IPS-15b (cell line): ENCODE measurements around the gene LCORL.
"Not testable (repeated sequence)": the region's sequence is repeated elsewhere in the genome, so short reads cannot be mapped to it uniquely, and the experiment has no call there.

Source experiments
- H3K27me3 ChIP-seq: one replicate; pipeline ENCODE4 v1.6.1; 2013; ENCODE audit warnings: low read length; ENCODE audit not compliant: control insufficient read depth, insufficient read depth
- H3K36me3 ChIP-seq: one replicate; pipeline ENCODE4 v1.6.1; 2013; ENCODE audit warnings: low read length; ENCODE audit not compliant: control insufficient read depth, insufficient read depth
- H3K4me1 ChIP-seq: one replicate; pipeline ENCODE4 v1.6.1; 2013; ENCODE audit warnings: mild to moderate bottlenecking, low read length; ENCODE audit not compliant: control insufficient read depth, insufficient read depth
- H3K4me3 ChIP-seq: one replicate; pipeline ENCODE4 v1.5.1; 2013; ENCODE audit warnings: low read depth, low read length
- H3K9ac ChIP-seq: one replicate; pipeline ENCODE4 v1.6.1; 2013; ENCODE audit warnings: low read depth, mild to moderate bottlenecking, low read length
- H3K9me3 ChIP-seq: one replicate; pipeline ENCODE4 v1.6.1; 2013; ENCODE audit warnings: mild to moderate bottlenecking, low read length; ENCODE audit not compliant: control insufficient read depth, insufficient read depth

LCORL gene

DNA sequence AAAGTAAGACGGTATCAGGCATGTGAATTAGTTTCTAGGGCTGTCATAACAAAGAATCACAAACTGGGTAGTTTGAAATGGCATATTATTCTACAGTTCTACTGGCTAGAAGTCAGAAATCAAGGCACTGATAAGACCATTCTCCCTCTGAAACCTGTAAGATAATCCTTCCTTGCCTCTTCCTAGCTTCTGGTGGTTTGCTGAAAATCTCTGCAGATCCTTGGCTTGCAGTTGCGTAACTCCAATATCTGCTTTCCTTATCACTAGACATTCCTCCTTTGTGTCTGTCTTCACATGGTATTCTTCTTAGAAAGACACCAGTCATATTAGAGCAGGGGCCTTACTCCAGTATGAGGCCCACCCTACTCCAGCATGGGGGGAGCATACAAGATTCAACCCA is 19.6 kb upstream of the LCORL start:
- H3K4me1 ChIP-seq = no peaks in the 10 kb centered on the region

DNA sequence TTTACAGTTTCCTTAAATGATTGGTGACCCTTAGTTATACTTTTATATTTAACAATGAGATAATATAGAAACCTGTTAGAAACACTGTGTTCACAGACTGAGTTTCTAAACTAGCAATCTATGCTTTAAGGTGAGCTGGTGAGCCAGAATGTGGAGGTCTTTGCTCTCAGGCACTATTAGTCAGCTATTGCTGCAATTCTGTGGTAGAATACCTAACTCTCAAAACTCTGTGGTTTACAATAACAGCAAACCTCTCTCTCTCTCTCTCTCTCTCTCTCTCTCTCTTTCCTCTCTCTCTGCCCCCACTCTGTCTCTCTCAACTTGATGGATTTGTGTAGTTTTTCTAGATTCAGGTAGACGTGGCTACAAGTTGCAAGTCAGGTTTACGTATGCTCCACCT is 17.6 kb upstream of the LCORL start:
- no peak overlapping the region for H3K9ac ChIP-seq
- H3K36me3 ChIP-seq = no peaks in the 10 kb centered on the region
- H3K27me3 ChIP-seq = no peaks in the 10 kb centered on the region
- H3K4me3 ChIP-seq = no peak overlapping the region
- no peaks in the 10 kb centered on the region for H3K9me3 ChIP-seq
- H3K4me1 ChIP-seq = no peaks in the 10 kb centered on the region

More for the DNA sequence above, 19.6 kb upstream of the LCORL start:
- H3K9me3 ChIP-seq = no peaks in the 10 kb centered on the region
- no peaks in the 10 kb centered on the region for H3K36me3 ChIP-seq
- H3K4me3 ChIP-seq = no peak overlapping the region
- no peak overlapping the region for H3K9ac ChIP-seq
- H3K27me3 ChIP-seq = no peaks in the 10 kb centered on the region

DNA sequence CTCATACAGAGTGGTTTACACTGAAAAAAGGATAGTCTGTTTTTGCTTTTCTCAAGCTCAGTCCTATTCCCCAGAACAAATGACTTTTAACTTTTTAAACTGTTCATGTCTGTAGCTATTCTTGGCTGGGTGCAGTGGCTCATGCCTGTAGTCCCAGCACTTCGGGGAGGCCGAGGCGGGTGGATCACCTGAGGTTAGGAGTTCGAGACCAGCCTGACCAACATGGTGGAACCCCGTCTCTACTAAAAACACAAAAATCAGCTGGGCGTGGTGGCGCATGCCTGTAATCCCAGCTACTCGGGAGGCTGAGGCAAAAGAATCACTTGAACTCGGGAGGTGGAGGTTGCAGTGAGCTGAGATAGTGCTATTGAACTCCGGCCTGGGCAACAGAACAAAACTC is 14.8 kb upstream of the LCORL start:
- H3K4me1 ChIP-seq, H3K9ac ChIP-seq, H3K4me3 ChIP-seq, H3K36me3 ChIP-seq, H3K9me3 ChIP-seq, H3K27me3 ChIP-seq: not testable (repeated sequence)

DNA sequence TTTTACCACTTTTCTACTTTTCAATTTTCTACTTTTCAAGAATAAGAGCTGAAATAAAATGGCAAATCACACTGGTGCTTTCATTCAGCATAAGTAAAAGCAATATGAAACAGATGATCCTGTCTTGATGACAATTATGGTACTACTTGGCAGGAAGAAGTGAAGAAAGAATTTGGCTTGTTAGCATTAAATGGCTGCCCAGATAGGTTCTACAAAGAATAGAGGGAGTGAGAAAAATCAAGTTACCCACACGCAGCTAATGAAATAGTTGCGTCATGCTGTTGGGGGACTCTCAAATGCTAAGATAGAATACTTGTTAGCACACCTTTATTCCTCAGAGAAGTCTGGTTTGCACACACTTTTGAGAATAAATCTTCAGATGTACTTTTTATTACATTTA is 12.5 kb upstream of the LCORL start:
- H3K27me3 ChIP-seq = no peaks in the 10 kb centered on the region
- no peak overlapping the region for H3K9ac ChIP-seq
- H3K36me3 ChIP-seq = no peaks in the 10 kb centered on the region
- H3K4me1 ChIP-seq = no peaks in the 10 kb centered on the region
- H3K9me3 ChIP-seq = no peaks in the 10 kb centered on the region
- H3K4me3 ChIP-seq = no peak overlapping the region

DNA sequence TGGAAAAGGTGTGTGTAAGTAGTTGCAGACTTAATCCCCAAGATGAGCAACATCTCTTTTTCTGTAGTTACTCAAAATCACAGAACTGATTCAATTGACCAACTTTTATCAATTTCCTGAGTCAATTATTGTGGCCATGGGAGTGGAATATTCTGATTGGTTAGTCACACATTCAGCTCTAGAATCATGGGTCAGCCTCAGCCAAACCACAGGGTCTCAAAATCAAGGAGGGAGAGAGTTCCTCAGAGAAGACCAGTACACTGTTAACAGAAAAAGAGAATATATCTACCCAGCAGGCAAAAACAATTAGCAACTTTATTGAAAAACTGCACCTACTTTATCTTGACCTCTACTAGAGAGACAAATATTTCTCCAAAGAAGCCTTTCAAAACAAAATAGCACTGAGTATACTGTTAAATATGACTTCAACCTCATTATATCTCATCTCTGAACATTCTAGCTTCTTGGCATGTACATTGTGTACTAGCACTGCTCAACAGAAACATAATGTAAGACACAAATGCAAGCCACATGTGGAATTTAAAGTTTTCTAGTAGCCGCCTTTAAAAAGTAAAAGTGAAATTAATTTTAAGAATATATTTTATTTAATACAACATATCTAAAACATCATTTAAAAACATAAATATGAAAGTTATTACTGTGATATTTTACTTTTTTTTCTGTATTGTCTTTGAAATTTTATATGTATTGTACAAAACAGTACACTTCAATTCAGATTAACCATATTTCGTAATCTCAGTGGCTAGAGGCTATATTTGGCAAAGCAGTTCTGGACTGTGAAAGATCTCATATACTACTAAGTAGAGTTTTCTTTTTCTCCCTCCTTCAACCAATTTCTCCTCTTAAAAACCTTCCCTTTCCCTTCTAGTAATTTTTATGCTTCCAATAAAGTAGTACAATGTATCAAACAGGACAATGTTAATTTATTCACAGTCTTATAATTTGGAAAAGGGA is 11.8 kb upstream of the LCORL start:
- Histone ChIP-seq H3K4me3 (no peak overlapping the region), H3K9ac (no peak overlapping the region), H3K9me3 (no peaks in the 10 kb centered on the region), H3K4me1 (no peaks in the 10 kb centered on the region), H3K27me3 (no peaks in the 10 kb centered on the region), H3K36me3 (no peaks in the 10 kb centered on the region)

DNA sequence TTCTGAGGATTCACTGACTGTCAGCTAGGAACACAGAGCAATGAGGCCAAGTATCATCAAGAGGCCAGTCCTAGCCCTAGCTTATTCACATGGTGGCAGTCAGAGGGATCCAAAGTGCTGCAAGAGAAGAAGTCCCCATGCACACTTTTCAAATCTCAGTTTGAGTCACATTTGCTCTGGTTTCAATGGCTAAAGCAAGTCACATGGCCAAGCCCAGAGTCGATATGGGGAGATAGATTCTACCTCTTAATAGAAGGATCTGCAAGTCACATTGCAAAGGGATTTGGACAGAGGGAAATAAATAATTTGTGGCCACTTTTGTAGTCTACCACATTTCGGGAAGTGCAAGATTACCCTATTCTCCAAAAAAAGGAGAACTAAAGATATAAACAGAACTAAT is 3.7 kb upstream of the LCORL start:
- no peaks in the 10 kb centered on the region for H3K9me3 ChIP-seq
- no peak overlapping the region for H3K9ac ChIP-seq
- H3K4me3 ChIP-seq = no peak overlapping the region
- H3K36me3 ChIP-seq = no peaks in the 10 kb centered on the region
- H3K4me1 ChIP-seq = no peaks in the 10 kb centered on the region
- peaks cover 30% of the 10 kb centered on the region for H3K27me3 ChIP-seq

DNA sequence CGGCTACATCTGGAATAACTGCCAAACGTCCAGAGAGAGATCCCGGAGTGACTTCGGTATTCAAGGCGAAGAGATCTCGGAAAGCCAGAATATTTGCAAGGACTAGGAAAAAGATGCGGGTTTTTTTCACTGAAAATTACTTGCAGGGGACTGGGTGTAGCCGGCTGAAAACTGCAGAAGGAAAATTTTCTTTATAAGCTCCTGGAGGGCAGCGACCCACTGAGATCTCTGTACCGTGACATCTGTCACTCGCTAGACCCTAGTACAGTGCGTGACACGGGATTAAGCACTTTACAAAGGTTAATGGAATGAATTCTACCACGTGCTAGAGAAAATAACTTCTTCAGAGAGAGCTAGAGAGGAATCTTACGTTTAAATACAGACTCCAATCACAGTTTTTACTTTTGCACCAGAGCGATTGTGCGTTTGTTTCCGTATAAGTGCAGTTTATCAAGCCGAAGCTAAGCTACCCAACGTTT is 1.1 kb upstream of the LCORL start:
- Histone ChIP-seq H3K27me3 (peaks cover 30% of the 10 kb centered on the region), H3K9me3 (no peaks in the 10 kb centered on the region), H3K36me3 (no peaks in the 10 kb centered on the region), H3K9ac (no peak overlapping the region), H3K4me3 (peak overlapping the region; percentile 73), H3K4me1 (no peaks in the 10 kb centered on the region)

DNA sequence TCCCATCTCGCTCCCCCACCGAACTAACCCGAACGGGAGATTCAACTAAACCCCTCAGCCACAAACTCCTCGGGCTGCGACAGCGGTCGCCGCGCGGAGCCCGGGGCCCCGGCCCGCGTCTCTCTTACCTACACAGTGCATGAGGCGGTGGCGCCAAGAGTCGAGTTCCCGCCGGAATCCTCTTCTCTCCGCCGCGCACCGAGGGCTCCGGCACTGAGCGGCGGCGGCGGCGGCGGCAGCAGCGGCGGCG is 160 bp downstream of the LCORL start:
- Histone ChIP-seq H3K9me3 (no peaks in the 10 kb centered on the region), H3K36me3 (no peaks in the 10 kb centered on the region), H3K9ac (peak overlapping the region; percentile 70), H3K4me3 (peak overlapping the region; percentile 73), H3K27me3 (peaks cover 30% of the 10 kb centered on the region), H3K4me1 (no peaks in the 10 kb centered on the region)

DNA sequence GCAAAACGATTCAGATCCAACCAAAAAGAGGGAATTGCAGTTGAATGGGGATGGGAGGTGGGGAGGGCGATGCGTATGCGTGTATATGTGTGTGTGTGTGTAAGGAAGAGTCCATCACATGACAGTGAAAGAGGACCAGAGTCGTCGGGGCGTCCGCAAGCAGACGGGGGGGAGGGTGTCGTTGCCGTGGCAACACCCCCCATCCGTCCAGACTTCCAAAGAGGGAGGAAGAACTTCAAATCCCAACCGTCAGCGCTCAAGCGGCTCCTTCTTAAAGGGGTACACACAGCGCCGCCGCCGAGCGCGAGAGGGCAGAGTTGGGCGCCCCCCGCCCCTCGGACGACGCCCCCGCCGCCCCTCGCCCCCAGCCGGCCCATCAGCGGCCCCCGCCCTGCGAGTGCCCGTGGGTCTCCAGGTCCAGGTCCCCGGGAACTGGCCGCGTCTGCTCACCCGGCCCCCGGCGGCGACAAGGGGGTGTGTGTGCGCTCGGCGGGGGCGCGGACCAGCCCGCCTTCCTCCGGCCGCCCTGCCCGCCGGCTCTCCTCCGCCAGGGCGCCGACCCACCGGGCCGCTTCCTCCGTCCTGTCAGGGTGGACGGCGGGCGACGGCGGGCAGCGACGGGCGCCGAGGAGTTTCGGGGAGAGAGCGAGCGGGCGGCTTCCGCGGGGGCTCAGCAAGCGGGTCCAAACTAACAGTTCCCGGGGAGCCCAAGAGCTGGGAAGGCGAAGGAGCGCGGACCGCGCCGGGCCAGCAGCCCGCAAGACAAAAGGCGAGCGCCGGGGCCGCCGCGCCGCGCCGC is 685 bp downstream of the LCORL start:
- Histone ChIP-seq H3K36me3 (no peaks in the 10 kb centered on the region), H3K27me3 (peaks cover 30% of the 10 kb centered on the region), H3K9ac (peak overlapping the region; percentile 70), H3K4me3 (peak overlapping the region; percentile 73), H3K9me3 (no peaks in the 10 kb centered on the region), H3K4me1 (no peaks in the 10 kb centered on the region)

DNA sequence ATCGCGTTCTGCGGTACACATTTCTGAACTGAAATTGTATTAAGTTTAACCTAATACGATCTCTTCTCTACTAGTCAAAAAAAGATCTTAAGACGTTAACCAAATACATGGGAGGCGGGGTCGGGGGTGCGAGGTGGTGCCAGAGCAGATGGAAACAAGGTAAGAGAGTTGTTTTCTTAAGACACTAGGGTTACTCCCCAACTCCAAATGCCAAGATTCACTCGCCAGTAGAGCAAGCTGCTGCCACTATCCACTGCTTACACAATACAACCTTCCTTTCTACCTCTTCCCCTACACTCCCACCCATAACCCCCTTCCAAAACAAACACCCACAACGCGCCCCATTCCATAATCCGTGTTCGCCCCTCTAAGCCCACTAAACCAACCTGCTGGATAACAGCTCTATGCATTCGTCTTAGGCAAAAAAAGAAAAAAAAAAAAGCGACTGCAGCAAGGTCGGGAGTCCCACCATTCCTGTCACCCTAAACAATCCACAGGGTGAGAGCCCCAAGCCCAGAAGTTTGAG is 1.3 kb downstream of the LCORL start:
- Histone ChIP-seq H3K36me3 (no peaks in the 10 kb centered on the region), H3K4me1 (no peaks in the 10 kb centered on the region), H3K4me3 (peak overlapping the region; percentile 73), H3K9me3 (no peaks in the 10 kb centered on the region), H3K27me3 (peaks cover 27% of the 10 kb centered on the region), H3K9ac (no peak overlapping the region)

DNA sequence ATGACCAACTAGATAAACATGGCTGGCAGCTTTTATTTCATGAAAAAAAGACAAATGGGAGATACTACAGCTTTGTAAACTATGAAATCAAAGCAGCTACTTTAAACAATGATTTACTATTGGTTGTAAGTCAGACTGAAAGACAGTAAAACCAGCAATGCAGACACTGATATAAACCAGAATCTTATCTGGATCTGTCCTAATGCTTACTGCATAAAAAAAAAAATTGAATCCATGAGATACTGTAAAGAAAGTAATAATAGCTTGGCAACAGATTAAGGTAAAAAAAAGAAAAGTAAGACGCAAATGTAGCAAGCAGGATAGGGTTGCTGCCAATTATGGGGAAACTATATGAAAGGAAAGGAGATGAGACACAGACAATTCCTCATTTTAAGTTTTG is 7.3 kb downstream of the LCORL start:
- no peak overlapping the region for H3K9ac ChIP-seq
- H3K4me1 ChIP-seq = no peaks in the 10 kb centered on the region

More for the DNA sequence above, 7.3 kb downstream of the LCORL start:
- Histone ChIP-seq H3K4me3 (no peak overlapping the region), H3K36me3 (no peaks in the 10 kb centered on the region), H3K27me3 (no peaks in the 10 kb centered on the region), H3K9me3 (no peaks in the 10 kb centered on the region)
